Fibroblast of skin of right biceps (primary cell): ENCODE results near the gene PGAP1.

Experiments used
- DNase-seq: peaks from one replicate; pipeline ENCODE4 v3.0.0-alpha.2; 2013

PGAP1 gene

GRCh38 chr2:196792865-196793264, 133.6 kb downstream of the PGAP1 start:
- DNase-seq: no peak

DNA sequence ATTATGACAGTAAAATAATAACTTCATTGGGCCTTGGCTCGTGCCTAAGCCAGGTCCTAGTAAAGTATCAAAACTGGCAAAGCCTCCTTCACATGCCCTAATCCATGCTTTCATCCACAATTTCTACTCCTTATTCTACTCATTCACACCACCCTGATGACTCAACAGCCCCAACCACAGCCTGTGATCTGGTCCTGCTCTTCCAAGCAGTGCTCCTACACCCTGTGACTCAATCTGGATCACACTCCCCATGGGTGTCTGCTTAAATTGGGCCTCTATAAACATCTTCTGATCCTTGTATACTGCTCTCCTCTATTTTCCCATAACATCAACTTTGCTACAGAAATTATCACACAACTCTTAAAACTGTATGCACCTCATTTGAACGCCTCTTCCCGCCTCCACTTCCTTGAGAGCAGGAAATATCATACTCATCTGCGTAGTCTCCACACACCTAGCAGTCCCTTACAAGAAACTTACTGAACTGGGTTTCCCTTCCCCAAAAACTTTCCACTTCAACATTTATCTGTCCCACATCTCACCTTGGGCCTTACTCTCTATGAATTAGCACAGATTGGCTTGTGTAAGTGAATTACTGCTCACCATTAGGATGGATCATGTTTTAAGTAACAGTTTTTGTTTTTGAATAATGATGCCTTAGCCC, 142.9 kb downstream of the PGAP1 start:
- peak; percentile 71 for DNase-seq
